UCSD-AML1 (cell line): ENCODE results near the gene MSL2.
"Not testable (repeated sequence)": the region's sequence is repeated elsewhere in the genome, so short reads cannot be mapped to it uniquely, and the experiment has no call there.

Source experiments
- DNase-seq: peaks from one replicate; lab custom pipeline; 2025; ENCODE audit not compliant: unreplicated experiment; lab: John Stamatoyannopoulos, UW

The MSL2 gene, protein sequence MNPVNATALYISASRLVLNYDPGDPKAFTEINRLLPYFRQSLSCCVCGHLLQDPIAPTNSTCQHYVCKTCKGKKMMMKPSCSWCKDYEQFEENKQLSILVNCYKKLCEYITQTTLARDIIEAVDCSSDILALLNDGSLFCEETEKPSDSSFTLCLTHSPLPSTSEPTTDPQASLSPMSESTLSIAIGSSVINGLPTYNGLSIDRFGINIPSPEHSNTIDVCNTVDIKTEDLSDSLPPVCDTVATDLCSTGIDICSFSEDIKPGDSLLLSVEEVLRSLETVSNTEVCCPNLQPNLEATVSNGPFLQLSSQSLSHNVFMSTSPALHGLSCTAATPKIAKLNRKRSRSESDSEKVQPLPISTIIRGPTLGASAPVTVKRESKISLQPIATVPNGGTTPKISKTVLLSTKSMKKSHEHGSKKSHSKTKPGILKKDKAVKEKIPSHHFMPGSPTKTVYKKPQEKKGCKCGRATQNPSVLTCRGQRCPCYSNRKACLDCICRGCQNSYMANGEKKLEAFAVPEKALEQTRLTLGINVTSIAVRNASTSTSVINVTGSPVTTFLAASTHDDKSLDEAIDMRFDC

DNA sequence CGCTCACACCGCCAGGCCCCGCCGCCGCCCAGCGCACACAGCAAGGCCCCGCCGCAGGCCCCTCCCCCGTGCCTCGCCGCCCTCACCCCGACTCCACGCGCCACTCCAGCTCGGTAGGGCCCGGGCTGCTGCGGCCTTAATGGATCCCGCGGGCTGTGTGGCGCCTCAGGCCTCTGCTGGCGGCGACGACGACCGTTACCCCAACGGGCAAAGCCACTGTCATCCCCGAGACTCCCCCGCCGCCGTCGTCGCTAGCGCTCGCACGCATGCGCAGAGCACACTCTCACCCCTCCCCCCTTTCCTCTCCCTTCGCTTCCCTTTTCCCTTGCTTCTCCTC lies at the start of gene MSL2:
Gene MSL2, minus strand, starts transcription at position 272 of the 337 bp plus-strand sequence. CDS start 1,222 bp downstream, outside the sequence.
- DNase-seq = no peak

- DNase-seq = no peak
These were observed 49.6 kb upstream of the MSL2 start for GRCh38 chr3:136245691-136246090.

DNA sequence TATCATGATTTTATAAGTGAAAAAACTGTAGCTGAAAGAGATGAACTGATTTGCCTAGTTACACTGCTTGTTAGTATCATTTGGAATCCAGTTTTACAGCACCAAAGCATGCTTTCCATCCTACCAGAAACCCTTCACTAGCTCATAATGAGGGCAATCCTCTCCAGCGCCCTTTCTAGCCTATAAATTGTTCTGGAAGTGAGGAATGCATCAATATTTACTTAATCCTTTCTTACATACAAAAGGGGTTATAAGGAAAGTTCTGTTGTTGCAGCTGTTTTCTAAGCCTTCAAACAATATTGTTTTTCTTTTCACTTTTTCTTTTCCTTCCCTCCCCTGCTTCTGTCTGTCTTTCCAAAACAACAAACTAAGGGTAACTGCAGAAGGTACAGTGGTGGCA lies 43.0 kb upstream of the MSL2 start:
- DNase-seq = no peak

DNA sequence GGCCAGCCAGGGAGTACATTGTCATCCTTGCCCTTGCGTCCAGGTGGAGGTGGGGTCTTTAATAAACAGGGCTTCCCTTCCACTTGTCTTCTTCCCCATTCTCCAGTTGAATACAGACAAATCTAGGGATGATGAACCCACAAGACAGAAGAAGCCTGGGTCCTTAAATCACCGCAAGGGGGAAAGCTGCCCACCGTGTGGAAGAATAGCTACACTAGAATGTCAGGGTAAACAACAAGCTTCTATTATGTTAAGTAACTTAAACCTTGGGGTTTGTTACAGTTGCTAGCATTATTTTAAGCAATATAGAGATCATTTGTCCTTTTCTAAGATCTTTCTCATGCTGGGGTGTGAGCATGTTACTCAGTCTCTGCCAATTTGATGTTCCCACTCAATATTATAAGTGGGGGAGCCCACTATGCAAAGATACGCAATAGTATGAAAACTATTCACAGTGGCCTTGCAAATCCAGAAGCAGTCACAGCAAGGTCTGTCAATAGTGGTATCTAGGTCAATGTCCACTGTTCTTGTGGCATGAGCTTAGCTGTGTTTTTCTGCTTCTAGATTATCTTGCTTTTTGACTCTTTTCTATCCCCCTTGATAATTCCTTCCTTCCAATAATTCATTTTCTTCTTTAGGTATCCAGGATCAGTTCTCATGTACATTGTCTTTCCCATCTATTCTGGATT lies 42.0 kb upstream of the MSL2 start:
- DNase-seq = no peak

DNA sequence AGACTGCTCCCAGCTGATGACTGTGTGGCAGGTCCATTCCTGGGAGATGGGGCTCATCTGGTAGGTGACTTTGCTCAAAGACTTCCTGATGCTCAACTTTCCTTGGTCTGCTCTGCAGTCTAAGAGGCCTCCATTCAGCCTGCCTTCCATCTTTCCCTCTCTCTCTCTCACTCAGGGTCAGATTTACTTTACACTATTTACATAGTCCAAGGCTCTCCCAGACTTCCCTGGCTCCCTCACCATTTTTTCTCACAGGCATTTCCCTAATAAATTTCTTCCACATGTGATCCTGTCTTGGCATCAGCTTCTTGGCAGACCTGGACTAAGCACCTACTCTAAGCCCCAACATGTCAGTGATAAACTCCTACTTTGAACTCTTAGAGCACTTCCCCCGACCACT lies 41.0 kb upstream of the MSL2 start:
- DNase-seq = no peak

DNA sequence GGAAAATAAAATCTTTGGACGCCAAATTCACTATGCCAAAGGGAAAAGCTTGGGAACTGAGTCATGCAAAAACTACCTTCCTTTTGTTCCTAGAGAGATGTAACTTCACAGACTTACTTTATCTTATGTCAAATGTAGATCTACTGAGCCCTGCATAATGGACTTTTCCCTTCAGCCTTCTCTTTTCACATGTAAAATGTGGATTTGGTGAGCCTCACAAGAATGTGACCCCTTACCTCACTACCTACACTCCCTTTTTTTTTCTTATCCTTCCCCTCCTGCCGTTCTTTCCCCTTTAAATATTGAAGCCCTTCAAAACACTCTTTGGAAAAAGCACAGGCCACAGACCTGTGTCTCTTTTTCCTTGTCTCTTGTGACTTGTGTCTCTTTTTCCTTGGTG lies 40.0 kb upstream of the MSL2 start:
- DNase-seq = no peak

DNA sequence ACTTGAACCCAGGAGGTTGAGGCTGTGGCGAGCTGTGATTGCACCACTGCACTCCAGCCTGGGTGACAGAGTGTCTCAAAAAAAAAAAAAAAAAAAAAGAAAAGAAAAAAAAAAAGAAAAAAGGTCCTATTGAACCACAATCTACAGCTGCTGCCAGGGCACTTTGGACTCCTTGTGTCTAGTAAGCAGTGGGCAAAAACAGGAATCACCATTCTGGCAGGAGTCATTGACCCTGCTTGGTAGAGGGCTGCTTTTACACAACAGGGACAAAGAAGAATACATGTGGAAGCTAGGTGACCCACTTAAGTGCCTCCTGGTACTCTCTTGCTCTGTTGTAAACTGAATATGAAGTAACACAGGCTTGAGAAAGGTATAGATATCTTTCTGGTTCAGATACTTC lies 39.4 kb upstream of the MSL2 start:
- DNase-seq = no peak

DNA sequence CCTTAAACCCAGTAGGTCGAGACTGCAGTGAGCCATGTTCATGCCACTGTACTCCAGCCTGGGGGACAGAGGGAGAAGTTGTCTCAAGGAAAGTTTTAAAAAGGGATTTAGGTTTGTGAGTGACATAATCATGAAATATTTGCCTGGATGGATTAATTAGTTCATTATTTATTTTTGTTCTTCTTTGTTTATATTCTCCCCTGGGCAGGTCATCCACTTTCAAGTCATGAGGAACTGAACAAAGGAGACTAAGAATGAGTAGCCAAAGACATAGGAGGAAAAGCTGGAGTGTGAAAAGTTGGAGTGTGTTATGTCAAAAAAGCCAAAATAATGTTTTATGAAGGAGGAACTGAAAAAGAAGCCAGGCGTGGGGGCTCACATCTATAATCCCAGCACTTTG lies 36.3 kb upstream of the MSL2 start:
- DNase-seq = no peak

GRCh38 chr3:136222746-136223145 lies 26.6 kb upstream of the MSL2 start:
- not testable (repeated sequence) for DNase-seq

DNA sequence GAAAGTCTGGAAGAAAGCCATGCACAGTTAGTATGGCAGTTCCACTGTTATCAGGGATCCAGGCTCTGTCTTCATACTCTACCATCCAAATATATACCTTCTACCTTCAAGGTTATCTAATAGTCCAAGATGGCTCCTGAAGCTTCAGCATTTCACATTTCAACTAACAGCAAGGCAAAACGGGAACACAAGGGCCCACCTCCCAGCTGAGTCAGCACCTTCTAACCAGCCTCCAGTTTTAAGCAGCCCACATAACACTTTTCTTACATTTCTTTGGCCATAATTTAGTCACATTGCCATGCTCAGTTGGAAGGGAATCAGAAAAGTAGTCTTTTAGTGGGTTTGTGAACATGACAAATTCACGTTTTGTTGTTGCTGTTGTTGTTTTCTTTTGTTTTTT lies 15.4 kb upstream of the MSL2 start:
- no peak for DNase-seq

GRCh38 chr3:136209921-136210320 lies 13.8 kb upstream of the MSL2 start:
- no peak for DNase-seq

DNA sequence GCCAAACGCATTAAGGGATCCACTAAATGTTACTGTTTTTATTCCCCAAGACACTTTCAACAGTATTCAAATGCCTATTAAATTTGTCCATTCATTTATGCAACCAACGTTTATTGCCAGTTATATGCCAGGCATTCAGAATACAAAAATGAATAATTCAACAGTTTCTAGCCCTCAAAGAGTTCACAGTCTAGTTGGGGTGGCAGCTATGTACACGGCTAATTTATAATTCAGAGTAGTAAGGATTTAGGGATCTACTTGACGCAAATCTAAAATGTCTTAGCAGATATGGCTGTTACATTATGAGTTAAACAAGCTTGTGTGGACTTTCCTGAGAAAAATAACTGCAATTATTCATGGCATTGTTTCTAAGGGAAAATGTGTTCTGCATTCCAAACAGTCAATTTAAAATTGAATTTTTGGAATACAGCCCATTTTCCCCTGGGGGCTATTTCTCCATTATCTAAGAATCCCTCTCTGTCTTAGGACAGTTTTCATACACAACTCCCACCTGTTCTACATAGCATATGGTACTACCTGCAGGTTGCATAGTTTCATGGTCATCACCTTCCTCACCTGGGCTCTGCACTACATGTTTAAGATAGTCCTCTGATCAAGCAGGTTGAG lies 11.5 kb upstream of the MSL2 start:
- DNase-seq = no peak

GRCh38 chr3:136199219-136199618 lies 3.1 kb upstream of the MSL2 start:
- DNase-seq = not testable (repeated sequence)

GRCh38 chr3:136198462-136199078 lies 2.4 kb upstream of the MSL2 start:
- not testable (repeated sequence) for DNase-seq

GRCh38 chr3:136197159-136197793 lies 1.1 kb upstream of the MSL2 start:
- DNase-seq = no peak

DNA sequence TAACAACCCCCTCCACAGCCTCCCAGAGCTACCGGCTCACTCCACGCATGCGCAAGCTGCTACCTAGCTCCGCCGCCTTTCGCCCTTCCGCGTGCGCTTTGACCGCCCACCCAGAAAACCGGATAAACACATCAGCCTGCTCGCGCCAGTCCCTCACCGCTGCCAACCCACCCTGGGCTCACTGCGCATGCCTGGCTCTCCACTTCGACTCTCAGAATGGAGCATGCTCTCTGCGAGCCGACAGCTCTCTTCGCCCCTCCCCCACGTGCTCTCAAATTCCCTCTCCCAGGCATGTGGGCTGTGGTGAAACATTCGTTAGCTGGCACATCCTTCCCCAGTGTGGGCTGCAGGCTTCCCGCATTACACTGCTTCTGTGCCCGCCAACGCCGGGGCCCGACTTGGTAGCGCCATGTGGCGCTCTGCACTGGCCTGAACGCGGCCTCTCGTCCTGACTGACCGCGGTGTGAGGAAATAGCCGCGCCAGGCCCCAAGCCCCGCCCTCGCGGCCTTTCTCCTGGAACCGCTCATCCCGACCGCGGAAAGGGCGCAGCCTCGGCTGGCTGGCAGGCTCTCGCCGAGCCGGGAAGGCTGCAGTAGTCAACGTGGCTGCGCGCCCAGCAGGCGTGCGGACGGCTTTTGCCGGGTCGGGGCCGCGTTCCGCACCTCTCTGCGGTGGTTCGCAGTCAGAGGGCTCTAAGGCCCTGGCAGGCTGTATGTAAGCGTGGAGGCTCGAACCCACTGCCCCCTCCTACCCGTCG lies 445 bp upstream of the MSL2 start:
- peak; percentile 100 for DNase-seq

GRCh38 chr3:136195258-136196063 lies 674 bp downstream of the MSL2 start:
- DNase-seq = peak; percentile 89

GRCh38 chr3:136194409-136195257 lies 1.5 kb downstream of the MSL2 start:
- peak; percentile 40 for DNase-seq
